ENCODE measurements around the gene LRRC4B. TPM values are rescaled to one million over a fixed set of nuclear protein-coding genes. Genes with fewer than 3 reads are reported as not detected.

The LRRC4B gene
- polyA plus RNA-seq, 1 donor (not counting 4 experiments of a cell fraction or from before 2014, with no cell fraction given) = not detected

DNA sequence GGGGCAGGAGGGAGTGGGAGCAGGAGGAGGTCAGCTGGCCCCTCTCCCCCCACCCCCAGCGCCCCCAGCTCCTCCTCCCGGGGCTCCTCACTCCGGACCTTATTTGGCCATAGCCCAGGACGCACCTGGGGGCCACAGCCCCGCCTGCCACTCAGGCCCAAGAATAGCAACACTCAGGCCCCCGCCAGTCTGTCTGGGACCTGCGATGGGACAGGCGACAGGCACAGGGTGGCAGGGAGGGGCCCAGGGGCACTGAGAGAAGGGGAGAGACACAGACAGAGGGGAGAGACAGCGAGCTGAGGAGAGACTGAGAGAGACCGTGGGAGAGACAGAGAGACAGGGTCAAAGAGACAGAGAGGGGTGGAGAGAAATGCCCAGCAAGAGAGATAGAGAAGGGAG is 67.5 kb downstream of the LRRC4B start:
- no peak overlapping the region for H3K27ac ChIP-seq (ENCODE audit: control insufficient read depth, insufficient read depth, low read length)
- H3K9me1 ChIP-seq (ENCODE audit: control insufficient read depth, extremely low read depth, insufficient read depth, low read length) = no peaks in the 10 kb centered on the region
- H3K36me3 ChIP-seq (ENCODE audit: control insufficient read depth in 2 of 2, extremely low read depth in 1 of 2, insufficient read depth in 2 of 2, low read length in 2 of 2) = no peaks in the 10 kb centered on the region
- DNase-seq (ENCODE audit: low read depth, low spot score) (no peak), FAIRE-seq (no peak)
- no peaks in the 10 kb centered on the region for H4K20me1 ChIP-seq (ENCODE audit: control insufficient read depth, extremely low read depth, insufficient read depth, low read length)
- no peak overlapping the region for H3K9ac ChIP-seq (ENCODE audit: control insufficient read depth, extremely low read depth, insufficient read depth, low read length)
- H3K27me3 ChIP-seq (ENCODE audit: control insufficient read depth, extremely low read depth, insufficient read depth, low read length) = peaks cover 5% of the 10 kb centered on the region
- dilution Hi-C loops (cut with MboI; ENCODE audit: extremely low pct_ligation_motif_present, low sequenced_read_pairs) = no loop called here
- TF ChIP-seq EZH2 (IDR thresholded peaks at IDR 0.05; ENCODE audit: low read length) = no peak
- TF ChIP-seq, protein P1, sequence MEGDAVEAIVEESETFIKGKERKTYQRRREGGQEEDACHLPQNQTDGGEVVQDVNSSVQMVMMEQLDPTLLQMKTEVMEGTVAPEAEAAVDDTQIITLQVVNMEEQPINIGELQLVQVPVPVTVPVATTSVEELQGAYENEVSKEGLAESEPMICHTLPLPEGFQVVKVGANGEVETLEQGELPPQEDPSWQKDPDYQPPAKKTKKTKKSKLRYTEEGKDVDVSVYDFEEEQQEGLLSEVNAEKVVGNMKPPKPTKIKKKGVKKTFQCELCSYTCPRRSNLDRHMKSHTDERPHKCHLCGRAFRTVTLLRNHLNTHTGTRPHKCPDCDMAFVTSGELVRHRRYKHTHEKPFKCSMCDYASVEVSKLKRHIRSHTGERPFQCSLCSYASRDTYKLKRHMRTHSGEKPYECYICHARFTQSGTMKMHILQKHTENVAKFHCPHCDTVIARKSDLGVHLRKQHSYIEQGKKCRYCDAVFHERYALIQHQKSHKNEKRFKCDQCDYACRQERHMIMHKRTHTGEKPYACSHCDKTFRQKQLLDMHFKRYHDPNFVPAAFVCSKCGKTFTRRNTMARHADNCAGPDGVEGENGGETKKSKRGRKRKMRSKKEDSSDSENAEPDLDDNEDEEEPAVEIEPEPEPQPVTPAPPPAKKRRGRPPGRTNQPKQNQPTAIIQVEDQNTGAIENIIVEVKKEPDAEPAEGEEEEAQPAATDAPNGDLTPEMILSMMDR (optimal IDR thresholded peaks at IDR 0.05 in 1 of 3, IDR thresholded peaks at IDR 0.05 in 1 of 3, conservative IDR thresholded peaks at IDR 0.05 in 1 of 3; ENCODE audit: extremely low read depth in 1 of 3, insufficient read depth in 2 of 3, low read length in 3 of 3) = no peak
- no peaks in the 10 kb centered on the region for H3K4me1 ChIP-seq (ENCODE audit: control insufficient read depth, extremely low read depth, insufficient read depth, low read length)
- H3K4me2 ChIP-seq (ENCODE audit: control insufficient read depth, extremely low read depth, insufficient read depth, low read depth, low read length) = no peak overlapping the region
- no peak overlapping the region for H3K4me3 ChIP-seq (ENCODE audit: control insufficient read depth in 2 of 3, extremely low read depth in 1 of 3, insufficient read depth in 2 of 3, low read depth in 1 of 3, low read length in 3 of 3)
- no peaks in the 10 kb centered on the region for H3K79me2 ChIP-seq (ENCODE audit: control insufficient read depth, insufficient read depth, low read length)
- no peak overlapping the region for H2AFZ ChIP-seq (ENCODE audit: control insufficient read depth, low read length)
- no peaks in the 10 kb centered on the region for H3K9me3 ChIP-seq (ENCODE audit: control insufficient read depth, low read depth, low read length)

DNA sequence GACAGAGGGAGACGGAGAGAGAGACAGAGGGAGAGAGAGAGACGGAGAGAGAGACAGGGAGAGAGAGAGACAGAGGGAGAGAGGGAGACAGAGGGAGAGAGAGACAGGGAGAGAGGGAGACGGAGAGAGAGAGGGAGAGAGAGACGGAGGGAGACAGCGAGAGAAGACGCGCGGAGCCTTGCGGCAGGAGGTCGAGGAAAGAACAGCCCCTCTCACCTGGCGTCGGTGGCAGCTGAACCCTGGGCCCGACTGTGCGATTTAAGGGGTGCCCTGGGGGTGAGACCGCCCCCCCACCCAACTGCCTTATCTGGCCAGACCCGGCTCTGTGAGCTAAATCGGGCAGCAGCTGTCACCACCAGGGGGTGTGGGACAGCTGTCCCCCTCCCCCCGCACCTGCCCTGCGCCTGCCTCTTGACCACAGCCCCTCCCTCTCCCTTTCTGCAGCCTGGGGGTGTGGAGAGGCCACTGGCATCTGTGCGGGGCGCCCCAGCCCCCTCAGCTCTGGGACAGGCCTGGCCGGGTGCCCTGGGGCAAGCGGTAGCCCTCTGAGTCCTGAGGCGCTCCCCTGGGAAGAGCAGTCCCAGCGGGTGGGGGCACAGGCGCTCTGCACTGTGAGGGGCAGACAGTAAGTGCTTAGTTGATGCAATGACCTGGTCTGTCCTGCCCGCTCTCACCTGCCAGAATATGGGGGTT is 68.0 kb downstream of the LRRC4B start:
- dilution Hi-C loops (cut with MboI; ENCODE audit: extremely low pct_ligation_motif_present, low sequenced_read_pairs) = no loop called here
- H3K9me1 ChIP-seq (ENCODE audit: control insufficient read depth, extremely low read depth, insufficient read depth, low read length) = no peaks in the 10 kb centered on the region
- H3K27me3 ChIP-seq (ENCODE audit: control insufficient read depth, extremely low read depth, insufficient read depth, low read length) = peaks cover 5% of the 10 kb centered on the region
- no peaks in the 10 kb centered on the region for H3K79me2 ChIP-seq (ENCODE audit: control insufficient read depth, insufficient read depth, low read length)
- DNase-seq (ENCODE audit: low read depth, low spot score) (no peak), FAIRE-seq (no peak)
- no peak overlapping the region for H3K4me3 ChIP-seq (ENCODE audit: control insufficient read depth in 2 of 3, extremely low read depth in 1 of 3, insufficient read depth in 2 of 3, low read depth in 1 of 3, low read length in 3 of 3)
- H3K9ac ChIP-seq (ENCODE audit: control insufficient read depth, extremely low read depth, insufficient read depth, low read length) = no peak overlapping the region
- H4K20me1 ChIP-seq (ENCODE audit: control insufficient read depth, extremely low read depth, insufficient read depth, low read length) = no peaks in the 10 kb centered on the region
- no peak overlapping the region for H3K4me2 ChIP-seq (ENCODE audit: control insufficient read depth, extremely low read depth, insufficient read depth, low read depth, low read length)
- H3K27ac ChIP-seq (ENCODE audit: control insufficient read depth, insufficient read depth, low read length) = no peak overlapping the region
- TF ChIP-seq, protein P1 (optimal IDR thresholded peaks at IDR 0.05 in 1 of 3, IDR thresholded peaks at IDR 0.05 in 1 of 3, conservative IDR thresholded peaks at IDR 0.05 in 1 of 3; ENCODE audit: extremely low read depth in 1 of 3, insufficient read depth in 2 of 3, low read length in 3 of 3) = peak in 1 of 3 experiments; percentile 26
- TF ChIP-seq EZH2 (IDR thresholded peaks at IDR 0.05; ENCODE audit: low read length) = no peak
- H3K36me3 ChIP-seq (ENCODE audit: control insufficient read depth in 2 of 2, extremely low read depth in 1 of 2, insufficient read depth in 2 of 2, low read length in 2 of 2) = no peaks in the 10 kb centered on the region
- H2AFZ ChIP-seq (ENCODE audit: control insufficient read depth, low read length) = no peak overlapping the region
- H3K9me3 ChIP-seq (ENCODE audit: control insufficient read depth, low read depth, low read length) = no peaks in the 10 kb centered on the region
- H3K4me1 ChIP-seq (ENCODE audit: control insufficient read depth, extremely low read depth, insufficient read depth, low read length) = no peaks in the 10 kb centered on the region
